CD1c-positive myeloid dendritic cell (primary cell): Measurements from ENCODE around the gene HSPB7.
"Not testable (repeated sequence)": the region's sequence is repeated elsewhere in the genome, so short reads cannot be mapped to it uniquely, and the experiment has no call there.

Experiments used
- DNase-seq: peaks from one replicate; pipeline ENCODE4 v3.0.0-alpha.2; 2016; ENCODE audit errors: extremely low spot score

The HSPB7 gene

GRCh38 chr1:16022393-16022792, 4.5 kb upstream of the HSPB7 start:
- no peak for DNase-seq

DNA sequence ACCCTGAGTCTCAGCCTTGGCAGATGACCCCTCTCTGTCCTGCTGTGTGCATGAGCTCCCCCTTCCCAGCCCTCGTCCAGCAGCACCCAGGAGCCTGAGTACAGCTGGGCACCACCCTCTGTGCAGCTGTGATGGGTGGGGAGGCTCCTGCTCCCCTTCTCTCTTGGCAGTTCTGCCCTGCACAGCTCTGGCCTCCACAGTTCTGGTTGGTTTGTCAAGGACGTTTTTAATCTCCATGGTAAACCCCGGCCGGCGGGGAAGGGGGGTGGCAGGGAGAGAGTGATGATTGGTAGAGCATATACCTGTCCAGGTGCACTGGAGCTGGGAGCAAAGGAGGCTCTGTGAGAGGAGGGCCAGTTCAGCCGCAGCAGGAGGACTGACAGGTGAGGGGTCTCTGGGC, 3.8 kb upstream of the HSPB7 start, which contains the start of gene CLCNKA:
Gene CLCNKA (plus strand): TSS at position 356 of the 400 bp plus-strand sequence. CDS start 584 bp downstream, outside the sequence.
- DNase-seq = no peak

GRCh38 chr1:16020878-16021277, 3.0 kb upstream of the HSPB7 start:
- not testable (repeated sequence) for DNase-seq

DNA sequence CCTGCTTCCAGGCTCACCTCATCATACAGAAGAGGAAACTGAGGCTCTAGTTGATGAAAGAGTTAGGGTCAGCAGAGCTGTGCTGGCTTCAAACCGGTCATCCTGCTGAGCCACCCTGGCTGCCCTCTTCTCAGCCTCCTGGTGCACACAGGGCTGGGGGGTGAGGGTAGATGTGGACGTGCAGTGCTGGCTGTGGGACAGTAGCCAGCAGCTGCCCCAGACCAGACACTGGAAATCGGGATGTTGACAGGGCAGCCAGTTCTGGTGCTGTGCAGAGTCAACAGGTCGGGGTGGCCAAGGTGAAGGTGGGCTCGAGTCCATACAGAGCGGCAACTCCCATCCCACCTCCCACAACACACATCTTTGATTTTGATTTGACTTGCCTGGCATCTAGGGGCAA, 2.5 kb upstream of the HSPB7 start:
- DNase-seq = no peak

DNA sequence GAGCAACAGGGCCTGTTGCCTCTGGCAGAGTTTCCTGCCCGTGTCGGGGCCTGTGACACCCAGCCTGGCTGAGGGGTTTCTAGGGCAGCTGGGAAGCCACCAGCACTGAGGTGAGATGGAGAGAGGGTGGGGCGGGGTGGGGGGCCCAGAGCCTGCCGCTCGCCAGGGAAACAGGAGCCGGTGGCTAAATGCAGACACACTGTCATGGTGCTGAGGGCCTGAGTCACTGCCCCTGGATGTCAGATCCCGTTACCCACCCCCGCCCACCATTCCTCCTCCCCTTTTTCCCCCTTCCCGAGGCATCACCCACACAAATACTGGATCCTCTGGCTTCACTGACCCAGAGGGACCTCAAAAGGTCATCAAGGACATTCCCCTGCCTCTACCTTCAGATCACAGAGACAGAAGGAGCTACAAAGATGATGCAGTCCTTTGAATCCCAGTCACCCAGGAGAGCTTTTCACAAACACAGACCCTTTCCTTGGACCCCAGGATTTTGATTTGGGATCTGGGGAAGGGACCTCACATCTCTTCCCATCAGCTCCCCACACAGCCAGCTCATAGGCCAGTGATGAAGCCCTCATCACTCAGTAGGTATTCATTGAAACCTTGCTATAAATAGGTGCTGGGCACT, 1.9 kb upstream of the HSPB7 start:
- DNase-seq = no peak

GRCh38 chr1:16018749-16019643, 1.2 kb upstream of the HSPB7 start:
- DNase-seq = no peak

GRCh38 chr1:16018308-16018707, 465 bp upstream of the HSPB7 start:
- DNase-seq = no peak

DNA sequence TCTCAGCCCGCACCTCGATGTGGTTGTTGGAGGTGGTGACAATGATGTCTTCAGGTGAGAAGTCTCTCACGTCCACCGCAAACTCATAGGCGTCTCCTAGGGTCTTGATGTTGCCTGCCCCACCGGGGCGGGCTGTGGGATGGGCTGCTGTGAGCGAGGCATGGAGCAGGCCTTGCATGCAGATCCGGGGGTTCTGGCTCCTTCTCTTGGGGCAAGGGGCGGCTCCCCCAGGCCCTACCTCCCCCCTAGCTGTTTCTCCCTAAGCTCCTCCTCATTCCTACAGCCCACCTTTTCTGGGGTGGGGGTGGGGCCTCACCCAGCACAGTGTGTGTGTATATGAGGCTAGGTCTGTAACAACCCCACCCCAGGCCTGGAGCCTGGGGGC, 775 bp downstream of the HSPB7 start:
- no peak for DNase-seq

GRCh38 chr1:16015960-16016901, 1.6 kb downstream of the HSPB7 start:
- DNase-seq = no peak

- no peak for DNase-seq
Measured at GRCh38 chr1:16015491-16015890, 2.4 kb downstream of the HSPB7 start.

DNA sequence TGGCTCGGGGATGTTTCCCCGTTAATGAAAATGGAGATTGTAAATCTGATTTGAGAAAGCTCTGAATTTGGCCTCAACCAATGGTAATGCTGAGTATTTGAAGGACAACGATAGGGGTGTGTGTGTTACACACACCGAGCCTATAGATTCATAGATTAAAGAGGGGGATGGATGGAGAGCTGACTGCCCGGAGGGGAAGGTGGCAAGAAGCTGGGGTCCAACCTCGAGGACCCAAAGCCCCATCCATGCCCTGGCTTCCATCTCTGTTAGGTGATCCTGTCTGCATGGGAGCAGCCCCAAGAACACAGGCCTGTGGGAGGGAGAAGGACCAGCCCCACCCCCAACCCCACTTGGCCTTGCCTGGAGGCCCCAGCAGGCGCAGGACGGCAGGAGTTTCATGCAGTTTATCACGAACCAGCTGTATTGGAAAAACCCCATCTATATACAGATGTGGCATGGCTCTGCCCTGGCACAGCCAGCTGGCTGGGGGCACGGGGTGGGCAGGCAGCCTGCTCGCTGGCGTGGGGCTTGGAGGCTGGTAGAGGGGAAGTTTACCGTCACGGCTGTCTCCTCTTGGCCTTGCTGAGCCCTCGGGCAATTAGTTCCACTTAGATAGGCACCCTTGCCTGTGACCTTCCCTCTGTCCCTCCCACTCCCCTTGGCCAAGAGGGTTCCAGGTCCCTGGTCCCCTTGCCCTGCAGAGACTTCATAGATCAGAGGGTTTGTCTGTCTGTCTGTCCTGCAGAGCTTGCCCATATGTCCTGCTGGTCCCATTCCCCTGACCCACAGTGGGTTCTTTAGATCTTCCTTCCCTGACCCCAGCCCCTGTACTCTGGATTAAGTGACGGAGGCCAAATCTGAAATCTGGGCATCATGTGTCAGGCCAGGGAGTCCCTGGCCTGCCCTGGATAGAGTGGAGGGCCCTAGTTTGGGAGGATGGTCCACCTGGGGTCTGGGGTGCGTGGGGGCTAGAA, 3.0 kb downstream of the HSPB7 start:
- peak; percentile 8 for DNase-seq

- no peak for DNase-seq
Measured at GRCh38 chr1:16013908-16014258, 4.0 kb downstream of the HSPB7 start.

GRCh38 chr1:16013220-16013907, 4.5 kb downstream of the HSPB7 start:
- DNase-seq = peak; percentile 55

GRCh38 chr1:16012590-16013219, 5.1 kb downstream of the HSPB7 start:
- DNase-seq = peak; percentile 49

- no peak for DNase-seq
Measured at GRCh38 chr1:16011936-16012589, 5.8 kb downstream of the HSPB7 start.

- no peak for DNase-seq
Measured at GRCh38 chr1:16010837-16011236, 7.0 kb downstream of the HSPB7 start.

DNA sequence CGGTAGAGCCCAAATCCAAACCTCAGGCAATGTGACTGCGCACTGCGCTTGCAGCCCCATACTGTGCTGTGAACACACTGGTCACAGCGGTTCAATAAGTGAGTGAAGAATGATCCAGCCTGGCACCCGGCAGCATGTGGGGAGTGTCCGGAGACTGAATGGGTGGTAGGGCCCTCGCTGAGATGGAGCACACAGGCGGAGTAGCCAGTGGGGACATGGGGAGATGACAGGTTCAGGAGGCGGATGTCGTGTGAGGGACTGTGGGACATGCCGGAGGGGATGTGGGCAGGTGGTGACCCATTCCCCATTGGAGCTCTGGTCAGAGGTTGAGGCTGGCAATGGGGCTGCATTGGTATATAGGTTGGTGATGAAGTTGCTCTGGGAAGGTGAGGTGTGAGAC, 8.2 kb downstream of the HSPB7 start:
- no peak for DNase-seq

DNA sequence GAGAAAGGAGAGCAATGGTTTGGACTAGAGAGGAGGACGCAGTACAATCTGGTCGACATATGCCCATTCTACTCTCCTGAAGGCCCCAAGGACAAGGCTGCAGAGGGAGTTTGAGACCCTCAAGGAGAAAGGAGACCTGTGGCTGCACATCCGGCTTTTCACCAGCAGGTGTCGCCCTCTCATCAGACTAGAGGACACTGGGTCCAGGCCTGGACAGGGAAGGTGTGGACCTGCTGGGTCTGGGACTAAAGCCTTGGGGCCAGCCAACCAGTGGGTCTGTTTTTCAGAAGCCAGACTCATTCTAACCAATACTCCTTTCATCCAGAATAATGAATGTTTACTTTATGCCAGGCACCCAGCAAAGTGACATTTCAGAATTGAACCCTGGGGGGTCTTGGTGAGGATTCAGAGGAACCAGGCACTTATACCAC, 8.8 kb downstream of the HSPB7 start:
- peak; percentile 84 for DNase-seq

GRCh38 chr1:16007671-16008341, 10.0 kb downstream of the HSPB7 start:
- no peak for DNase-seq
